Nephron (organoid): ENCODE measurements around the gene RET.

Experiments used
- H3K27ac Mint-ChIP-seq, 3 experiments: 2 replicates each; pipeline ENCODE4 v1.8.0; 2020; ENCODE audit warnings: mixed read lengths in 3 of 3, mild to moderate bottlenecking in 2 of 3, moderate library complexity in 1 of 3
- H3K27me3 Mint-ChIP-seq: 2 replicates; pipeline ENCODE4 v1.8.0; 2021; ENCODE audit warnings: low read depth, mild to moderate bottlenecking, moderate library complexity, mixed read lengths
- H3K36me3 Mint-ChIP-seq: 2 replicates; pipeline ENCODE4 v1.8.0; 2020; ENCODE audit warnings: low read depth, mixed read lengths
- H3K4me1 Mint-ChIP-seq: 2 replicates; pipeline ENCODE4 v1.8.0; 2020; ENCODE audit warnings: mixed read lengths
- H3K4me3 Mint-ChIP-seq, 3 experiments: 2 replicates each; pipeline ENCODE4 v1.8.0; 2020; ENCODE audit warnings: mild to moderate bottlenecking in 3 of 3, mixed read lengths in 3 of 3, moderate library complexity in 2 of 3
- H3K9me3 Mint-ChIP-seq: 2 replicates; pipeline ENCODE4 v1.8.0; 2020; ENCODE audit warnings: mixed read lengths
- CTCF ChIP-seq, 3 experiments: fragments of 200-600 bp; sonication (generic); IDR thresholded peaks; one replicate each; pipeline ENCODE4 v1.5.0; 2021; ENCODE audit warnings: antibody characterized with exemption in 3 of 3; ENCODE audit not compliant: unreplicated experiment in 3 of 3

The RET gene

GRCh38 chr10:43135656-43136055 is 58.8 kb downstream of the RET start:
- TF ChIP-seq CTCF (IDR thresholded peaks at IDR 0.05; ENCODE audit: unreplicated experiment in 3 of 3): no peak
- Mint-ChIP-seq H3K27me3 (peaks cover 4% of the 10 kb centered on the region), H3K36me3 (no peaks in the 10 kb centered on the region), H3K27ac (peak overlapping the region; percentile 90 to 100 (median 99)), H3K4me1 (peaks cover 55% of the 10 kb centered on the region), H3K9me3 (no peaks in the 10 kb centered on the region), H3K4me3 (peak overlapping the region; percentile 94 to 100 (median 96))

GRCh38 chr10:43136432-43136831 is 59.6 kb downstream of the RET start:
- H3K4me1 Mint-ChIP-seq: peaks cover 53% of the 10 kb centered on the region
- H3K4me3 Mint-ChIP-seq: peak overlapping the region; percentile 94 to 100 (median 96)
- no peaks in the 10 kb centered on the region for H3K9me3 Mint-ChIP-seq
- peaks cover 4% of the 10 kb centered on the region for H3K27me3 Mint-ChIP-seq
- no peak for TF ChIP-seq CTCF (IDR thresholded peaks at IDR 0.05; ENCODE audit: unreplicated experiment in 3 of 3)
- H3K27ac Mint-ChIP-seq: peak overlapping the region; percentile 90 to 100 (median 99)
- H3K36me3 Mint-ChIP-seq: no peaks in the 10 kb centered on the region

GRCh38 chr10:43136995-43137716 is 60.3 kb downstream of the RET start:
- peak overlapping the region; percentile 94 to 100 (median 96) for H3K4me3 Mint-ChIP-seq
- no peaks in the 10 kb centered on the region for H3K36me3 Mint-ChIP-seq
- TF ChIP-seq CTCF (IDR thresholded peaks at IDR 0.05; ENCODE audit: unreplicated experiment in 3 of 3): no peak
- peak overlapping the region; percentile 90 to 100 (median 99) for H3K27ac Mint-ChIP-seq
- peaks cover 54% of the 10 kb centered on the region for H3K4me1 Mint-ChIP-seq
- H3K9me3 Mint-ChIP-seq: no peaks in the 10 kb centered on the region
- H3K27me3 Mint-ChIP-seq: peaks cover 4% of the 10 kb centered on the region

GRCh38 chr10:43137717-43138020 is 60.8 kb downstream of the RET start:
- Mint-ChIP-seq H3K4me3 (peak overlapping the region; percentile 94 to 100 (median 96)), H3K27me3 (peaks cover 4% of the 10 kb centered on the region), H3K36me3 (no peaks in the 10 kb centered on the region), H3K27ac (peak overlapping the region; percentile 90 to 100 (median 99)), H3K9me3 (no peaks in the 10 kb centered on the region), H3K4me1 (peaks cover 58% of the 10 kb centered on the region)
- TF ChIP-seq CTCF (IDR thresholded peaks at IDR 0.05; ENCODE audit: unreplicated experiment in 3 of 3): no peak

- H3K9me3 Mint-ChIP-seq: no peaks in the 10 kb centered on the region
- no peaks in the 10 kb centered on the region for H3K36me3 Mint-ChIP-seq
- peak within 1 kb of the TSS; percentile 94 to 100 (median 97) for H3K4me3 Mint-ChIP-seq
- peak within 1 kb of the TSS; percentile 90 to 100 (median 99) for H3K27ac Mint-ChIP-seq
- H3K4me1 Mint-ChIP-seq: peaks cover 55% of the 10 kb centered on the region
- no peaks in the 10 kb centered on the region for H3K27me3 Mint-ChIP-seq
- no peak for TF ChIP-seq CTCF (IDR thresholded peaks at IDR 0.05; ENCODE audit: unreplicated experiment in 3 of 3)
Observed at GRCh38 chr10:43138021-43138756, 61.3 kb downstream of the RET start, which contains the start of gene CSGALNACT2. Gene CSGALNACT2 (plus strand): TSS chr10:43138445. CDS start chr10:43155150, 16,705 bp downstream.
